K562 (cell line): Measurements from ENCODE around the gene IDUA. TPM values are rescaled to one million over a fixed set of nuclear protein-coding genes. Genes with fewer than 3 reads are reported as not detected.

Experiments
- EGR1 ChIP-seq: fragments of 450-650 bp; conservative IDR thresholded peaks from 2 replicates; pipeline ENCODE4 v1.6.1; 2017; ENCODE audit warnings: mild to moderate bottlenecking
- HMBOX1 ChIP-seq: sonication (generic); IDR thresholded peaks from 2 replicates; pipeline ENCODE4 v1.6.1; 2016
- HNRNPL ChIP-seq: fragments of 200-400 bp; formaldehyde crosslinking; IDR thresholded peaks from 2 replicates; pipeline ENCODE4 v1.6.1; 2017; ENCODE audit warnings: low read depth, mild to moderate bottlenecking, low read length
- JUND ChIP-seq, 2 experiments: IDR thresholded peaks; 2 replicates in 1 of 2; 3 replicates in 1 of 2; pipeline ENCODE4 v1.6.1; 2011; ENCODE audit warnings: borderline replicate concordance in 2 of 2, low read depth in 2 of 2, low read length in 2 of 2, improper control_type of control experiment in 1 of 2, missing biosample characterization in 1 of 2, missing genetic modification characterization in 1 of 2, missing genetic modification reagents in 1 of 2
- NFRKB ChIP-seq: fragments of 450-650 bp; IDR thresholded peaks from 2 replicates; pipeline ENCODE4 v1.6.1; 2016; ENCODE audit warnings: low read depth
- NUFIP1 ChIP-seq: fragments of 450-650 bp; IDR thresholded peaks from 2 replicates; pipeline ENCODE4 v1.6.1; 2018; ENCODE audit not compliant: partially characterized antibody
- PHF8 ChIP-seq: fragments of 200-600 bp; sonication (generic); IDR thresholded peaks from 2 replicates; pipeline ENCODE4 v1.6.1; 2012; ENCODE audit warnings: mixed run types, mild to moderate bottlenecking, inconsistent platforms, low read length, moderate library complexity, borderline replicate concordance
- POLR2G ChIP-seq: fragments of 200-400 bp; formaldehyde crosslinking; IDR thresholded peaks from 2 replicates; pipeline ENCODE4 v1.6.1; 2017; ENCODE audit warnings: low read depth, mild to moderate bottlenecking, antibody characterized with exemption, low read length, moderate library complexity
- SAFB ChIP-seq: fragments of 200-400 bp; formaldehyde crosslinking; IDR thresholded peaks from 2 replicates; pipeline ENCODE4 v1.6.1; 2017; ENCODE audit warnings: low read depth, low read length, borderline replicate concordance
- TCFL5 ChIP-seq: fragments of 250-450 bp; sonication (Bioruptor Pico); conservative IDR thresholded peaks from 2 replicates; pipeline ENCODE4 v1.6.1; 2021; ENCODE audit warnings: mild to moderate bottlenecking, moderate library complexity, matching md5 sums
- TFAP4 ChIP-seq: sonication (generic); formaldehyde crosslinking; IDR thresholded peaks from 2 replicates; pipeline ENCODE4 v1.8.0; 2022; ENCODE audit warnings: missing genetic modification reagents, mild to moderate bottlenecking, moderate library complexity, borderline replicate concordance
- WHSC1 ChIP-seq: IDR thresholded peaks from one replicate; pipeline ENCODE4 v1.6.1; 2012; ENCODE audit warnings: low read length, control low read depth, inconsistent platforms
- ZFP30 ChIP-seq: fragments of 250-450 bp; sonication (Bioruptor Pico); IDR thresholded peaks from 2 replicates; pipeline ENCODE4 v1.8.0; 2022; ENCODE audit warnings: moderate library complexity, mild to moderate bottlenecking, inconsistent platforms, borderline replicate concordance
- ZNF217 ChIP-seq: sonication (generic); formaldehyde crosslinking; IDR thresholded peaks from 2 replicates; pipeline ENCODE4 v1.8.0; 2022; ENCODE audit warnings: mild to moderate bottlenecking, missing genetic modification reagents
- ZNF431 ChIP-seq: sonication (generic); formaldehyde crosslinking; IDR thresholded peaks from 2 replicates; pipeline ENCODE4 v1.8.0; 2022; ENCODE audit warnings: mild to moderate bottlenecking, missing genetic modification reagents
- ZNF644 ChIP-seq: fragments of 200-800 bp; sonication (Bioruptor generic); IDR thresholded peaks from 2 replicates; pipeline ENCODE4 v1.6.1; 2016; ENCODE audit warnings: low read depth, missing genetic modification characterization, missing compliant biosample characterization
- ZSCAN29 ChIP-seq: fragments of 450-650 bp; IDR thresholded peaks from 2 replicates; pipeline ENCODE4 v1.6.1; 2017
- polyA plus RNA-seq, 8 experiments: library from polyadenylated mRNA; depleted of rRNA in 4 of 8; stranded (reverse) in 5 of 8; unstranded in 3 of 8; fragments of >200 nt; fragmentation: Nextera tagmentation in 2 of 8; fragmentation: Illumina TruSeq in 1 of 8; extraction: Ambion mirVana in 2 of 8; extraction: Trizol in 1 of 8; gene quantifications; 2 replicates each; pipeline versions ENCODE4 v1.2.1 to v1.2.3, GENCODE V29; 2011 to 2014; ENCODE audit warnings: inconsistent platforms in 1 of 8, missing spikeins in 1 of 8
- total RNA-seq, 7 experiments: library from RNA; depleted of rRNA in 6 of 7; stranded (reverse); fragments of >200 nt in 6 of 7; fragmentation: Illumina TruSeq in 2 of 7; extraction: Trizol in 2 of 7; gene quantifications; 2 replicates each; pipeline versions ENCODE4 v1.2.1 to v1.2.3, GENCODE V29; 2011 to 2021; ENCODE audit warnings: low replicate concordance in 1 of 7

Gene IDUA
- total and polyA plus RNA-seq, 9 of the 15 experiments (the other 6 are each of a cell fraction or from before 2014, with no cell fraction given), result 0.04 to 16.1 (median 1.2) TPM

- TF ChIP-seq POLR2G (peak; percentile 34; the same call in 1 of the 2 replicates), HNRNPL (peak; percentile 65; the same call in 1 of the 2 replicates), ZFP30 (CRISPR knock-in tag) (no peak), ZNF644 (tag) (no peak), SAFB (peak; percentile 44; the same call in 1 of the 2 replicates), NUFIP1 (no peak), PHF8 (peak; percentile 7; the same call in 1 of the 2 replicates), HMBOX1 (no peak), ZNF217 (CRISPR knock-in tag) (no peak), EGR1 (peak; percentile 64), ZNF431 (CRISPR knock-in tag) (no peak), WHSC1 (no peak), TFAP4 (CRISPR knock-in tag) (peak; percentile 59; the same call in 1 of the 2 replicates), ZSCAN29 (no peak), TCFL5 (CRISPR knock-in tag) (no peak), JUND (IDR thresholded peaks at IDR 0.05; ENCODE audit: borderline replicate concordance, low read depth, low read length) (no peak), JUND (tag; IDR thresholded peaks at IDR 0.05; ENCODE audit: borderline replicate concordance, low read depth, low read length) (no peak), NFRKB (no peak)
Measured at GRCh38 chr4:972651-973424, 14.0 kb upstream of the IDUA start (continued).
